ENCODE measurements around the gene TRMT2B.

The TRMT2B gene

DNA sequence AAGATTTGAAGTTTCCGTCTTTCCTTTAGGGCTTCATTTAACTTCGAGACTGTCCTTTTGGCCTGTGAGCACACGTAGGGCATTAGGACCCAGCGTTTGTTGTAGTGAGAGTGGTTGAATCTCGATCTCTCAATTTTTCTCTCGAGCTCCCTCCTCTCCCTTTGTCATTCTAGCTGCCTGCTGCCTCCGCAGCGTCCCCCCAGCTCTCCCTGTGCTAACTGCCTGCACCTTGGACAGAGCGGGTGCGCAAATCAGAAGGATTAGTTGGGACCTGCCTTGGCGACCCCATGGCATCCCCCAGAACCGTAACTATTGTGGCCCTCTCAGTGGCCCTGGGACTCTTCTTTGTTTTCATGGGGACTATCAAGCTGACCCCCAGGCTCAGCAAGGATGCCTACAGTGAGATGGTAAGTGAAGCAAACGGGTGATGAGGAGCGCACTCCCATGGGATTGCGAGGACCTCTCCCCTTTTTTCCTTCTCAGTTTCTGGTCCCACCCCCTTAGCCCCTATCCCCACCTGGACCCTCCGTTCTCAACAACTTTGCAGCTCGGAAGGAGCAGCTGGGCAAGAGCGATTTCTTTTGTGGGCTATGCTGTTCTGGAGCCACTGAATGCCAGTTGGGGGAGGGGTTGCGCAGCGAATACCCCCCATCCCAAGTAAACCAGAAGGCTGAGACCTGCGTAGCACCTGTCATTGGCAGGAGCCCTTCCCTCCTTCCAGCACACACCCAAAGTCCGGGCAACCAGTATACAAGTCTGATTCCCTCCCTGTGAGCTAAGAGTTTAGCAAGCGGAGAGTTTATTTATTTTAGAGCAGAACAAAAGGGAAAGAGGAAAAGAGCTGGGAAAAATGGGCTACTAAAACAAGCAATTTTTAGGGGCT lies 27.0 kb upstream of the TRMT2B start, which contains the start of gene TMEM35A:
TSS of gene TMEM35A (plus strand) at position 164 of the 883 bp plus-strand sequence. CDS start at position 288, 124 bp downstream.
- no peaks in the 10 kb centered on the region for H3K36me3 ChIP-seq (ENCODE audit: control insufficient read depth in 2 of 2, insufficient read depth in 1 of 2, low read length in 2 of 2)
- H3K4me1 ChIP-seq (ENCODE audit: control insufficient read depth, insufficient read depth, low read length) = peaks cover 2% of the 10 kb centered on the region; the same call in 1 of the 2 replicates
- H3K27ac ChIP-seq (ENCODE audit: extremely low read depth, low read depth, low read length) = no peak within 1 kb of the TSS
- no peak within 1 kb of the TSS for H3K4me3 ChIP-seq (ENCODE audit: low read depth, low read length)
- ChIA-PET POLR2A (no interaction called here), CTCF (no interaction called here)
- TF ChIP-seq ZNF701 (tag by site-specific recombination; IDR thresholded peaks at IDR 0.05) (no peak), KLF7 (tag by site-specific recombination; IDR thresholded peaks at IDR 0.05; ENCODE audit: borderline replicate concordance) (no peak), ZNF324 (tag by site-specific recombination; IDR thresholded peaks at IDR 0.05) (no peak), ZNF114 (tag by site-specific recombination; IDR thresholded peaks at IDR 0.05) (no peak), KLF16 (tag by site-specific recombination; IDR thresholded peaks at IDR 0.05) (no peak), ZNF157 (tag by site-specific recombination; IDR thresholded peaks at IDR 0.05) (no peak), ZNF529 (tag by site-specific recombination; IDR thresholded peaks at IDR 0.05; ENCODE audit: insufficient replicate concordance) (no peak), ZNF660 (tag by site-specific recombination; IDR thresholded peaks at IDR 0.05) (no peak), IKZF3 (tag by site-specific recombination; IDR thresholded peaks at IDR 0.05) (no peak), ZNF140 (tag by site-specific recombination; IDR thresholded peaks at IDR 0.05) (no peak), ZNF335 (tag by site-specific recombination; conservative IDR thresholded peaks at IDR 0.05) (no peak)
- TF ChIP-seq, protein P1, sequence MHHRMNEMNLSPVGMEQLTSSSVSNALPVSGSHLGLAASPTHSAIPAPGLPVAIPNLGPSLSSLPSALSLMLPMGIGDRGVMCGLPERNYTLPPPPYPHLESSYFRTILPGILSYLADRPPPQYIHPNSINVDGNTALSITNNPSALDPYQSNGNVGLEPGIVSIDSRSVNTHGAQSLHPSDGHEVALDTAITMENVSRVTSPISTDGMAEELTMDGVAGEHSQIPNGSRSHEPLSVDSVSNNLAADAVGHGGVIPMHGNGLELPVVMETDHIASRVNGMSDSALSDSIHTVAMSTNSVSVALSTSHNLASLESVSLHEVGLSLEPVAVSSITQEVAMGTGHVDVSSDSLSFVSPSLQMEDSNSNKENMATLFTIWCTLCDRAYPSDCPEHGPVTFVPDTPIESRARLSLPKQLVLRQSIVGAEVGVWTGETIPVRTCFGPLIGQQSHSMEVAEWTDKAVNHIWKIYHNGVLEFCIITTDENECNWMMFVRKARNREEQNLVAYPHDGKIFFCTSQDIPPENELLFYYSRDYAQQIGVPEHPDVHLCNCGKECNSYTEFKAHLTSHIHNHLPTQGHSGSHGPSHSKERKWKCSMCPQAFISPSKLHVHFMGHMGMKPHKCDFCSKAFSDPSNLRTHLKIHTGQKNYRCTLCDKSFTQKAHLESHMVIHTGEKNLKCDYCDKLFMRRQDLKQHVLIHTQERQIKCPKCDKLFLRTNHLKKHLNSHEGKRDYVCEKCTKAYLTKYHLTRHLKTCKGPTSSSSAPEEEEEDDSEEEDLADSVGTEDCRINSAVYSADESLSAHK (tag by site-specific recombination; IDR thresholded peaks at IDR 0.05) = no peak
- TF ChIP-seq, protein P2, sequence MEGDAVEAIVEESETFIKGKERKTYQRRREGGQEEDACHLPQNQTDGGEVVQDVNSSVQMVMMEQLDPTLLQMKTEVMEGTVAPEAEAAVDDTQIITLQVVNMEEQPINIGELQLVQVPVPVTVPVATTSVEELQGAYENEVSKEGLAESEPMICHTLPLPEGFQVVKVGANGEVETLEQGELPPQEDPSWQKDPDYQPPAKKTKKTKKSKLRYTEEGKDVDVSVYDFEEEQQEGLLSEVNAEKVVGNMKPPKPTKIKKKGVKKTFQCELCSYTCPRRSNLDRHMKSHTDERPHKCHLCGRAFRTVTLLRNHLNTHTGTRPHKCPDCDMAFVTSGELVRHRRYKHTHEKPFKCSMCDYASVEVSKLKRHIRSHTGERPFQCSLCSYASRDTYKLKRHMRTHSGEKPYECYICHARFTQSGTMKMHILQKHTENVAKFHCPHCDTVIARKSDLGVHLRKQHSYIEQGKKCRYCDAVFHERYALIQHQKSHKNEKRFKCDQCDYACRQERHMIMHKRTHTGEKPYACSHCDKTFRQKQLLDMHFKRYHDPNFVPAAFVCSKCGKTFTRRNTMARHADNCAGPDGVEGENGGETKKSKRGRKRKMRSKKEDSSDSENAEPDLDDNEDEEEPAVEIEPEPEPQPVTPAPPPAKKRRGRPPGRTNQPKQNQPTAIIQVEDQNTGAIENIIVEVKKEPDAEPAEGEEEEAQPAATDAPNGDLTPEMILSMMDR (tag by site-specific recombination; IDR thresholded peaks at IDR 0.05) = no peak
- H3K9me3 ChIP-seq (ENCODE audit: control insufficient read depth, insufficient read depth, low read depth, low read length) = no peaks in the 10 kb centered on the region

DNA sequence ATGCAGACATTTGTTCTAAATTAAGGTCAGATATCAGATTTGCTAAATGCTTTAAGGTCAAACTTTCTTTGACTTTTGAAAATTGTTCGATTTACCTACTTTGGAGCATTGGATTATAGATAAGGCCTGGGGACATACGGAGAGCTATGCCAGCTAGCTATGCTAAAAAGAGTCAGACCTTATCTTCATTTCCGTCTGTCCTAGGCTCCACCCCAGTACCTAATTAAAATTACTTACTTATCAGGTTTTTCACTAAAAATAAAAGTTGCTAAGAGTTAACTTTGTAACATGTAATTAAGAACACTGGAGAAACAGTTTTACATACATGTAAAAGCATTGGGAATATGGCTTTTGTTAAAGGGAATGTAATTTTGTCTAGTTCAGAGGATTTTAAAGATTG lies 19.7 kb upstream of the TRMT2B start:
- no peak overlapping the region for H3K4me3 ChIP-seq (ENCODE audit: low read depth, low read length)
- H3K9me3 ChIP-seq (ENCODE audit: control insufficient read depth, insufficient read depth, low read depth, low read length) = no peaks in the 10 kb centered on the region
- POLR2A ChIA-PET = interaction anchor here (0.7 kb wide), 1 partner anchor 56 kb away, joined by 3 read pairs; no protein-coding TSS in a partner anchor
- no peak overlapping the region for H3K27ac ChIP-seq (ENCODE audit: extremely low read depth, low read depth, low read length)
- CTCF ChIA-PET = interaction anchor here (0.6 to 0.7 kb wide), 2 partner anchors 31 to 52 kb away, joined by 3 to 5 read pairs; no protein-coding TSS in a partner anchor
- H3K4me1 ChIP-seq (ENCODE audit: control insufficient read depth, insufficient read depth, low read length) = no peaks in the 10 kb centered on the region
- H3K36me3 ChIP-seq (ENCODE audit: control insufficient read depth in 2 of 2, insufficient read depth in 1 of 2, low read length in 2 of 2) = no peaks in the 10 kb centered on the region
- TF ChIP-seq SALL2 (tag by site-specific recombination; IDR thresholded peaks at IDR 0.05; ENCODE audit: borderline replicate concordance) (no peak), ZNF121 (tag by site-specific recombination; IDR thresholded peaks at IDR 0.05) (no peak), KLF9 (tag by site-specific recombination; IDR thresholded peaks at IDR 0.05; ENCODE audit: low read depth) (no peak), ZNF146 (tag by site-specific recombination; IDR thresholded peaks at IDR 0.05) (no peak)
- TF ChIP-seq, protein P3, sequence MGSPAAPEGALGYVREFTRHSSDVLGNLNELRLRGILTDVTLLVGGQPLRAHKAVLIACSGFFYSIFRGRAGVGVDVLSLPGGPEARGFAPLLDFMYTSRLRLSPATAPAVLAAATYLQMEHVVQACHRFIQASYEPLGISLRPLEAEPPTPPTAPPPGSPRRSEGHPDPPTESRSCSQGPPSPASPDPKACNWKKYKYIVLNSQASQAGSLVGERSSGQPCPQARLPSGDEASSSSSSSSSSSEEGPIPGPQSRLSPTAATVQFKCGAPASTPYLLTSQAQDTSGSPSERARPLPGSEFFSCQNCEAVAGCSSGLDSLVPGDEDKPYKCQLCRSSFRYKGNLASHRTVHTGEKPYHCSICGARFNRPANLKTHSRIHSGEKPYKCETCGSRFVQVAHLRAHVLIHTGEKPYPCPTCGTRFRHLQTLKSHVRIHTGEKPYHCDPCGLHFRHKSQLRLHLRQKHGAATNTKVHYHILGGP (tag by site-specific recombination; IDR thresholded peaks at IDR 0.05) = no peak

Data from HEK293 (cell line).